ENCODE data around the gene ECM2.

ECM2 gene

DNA sequence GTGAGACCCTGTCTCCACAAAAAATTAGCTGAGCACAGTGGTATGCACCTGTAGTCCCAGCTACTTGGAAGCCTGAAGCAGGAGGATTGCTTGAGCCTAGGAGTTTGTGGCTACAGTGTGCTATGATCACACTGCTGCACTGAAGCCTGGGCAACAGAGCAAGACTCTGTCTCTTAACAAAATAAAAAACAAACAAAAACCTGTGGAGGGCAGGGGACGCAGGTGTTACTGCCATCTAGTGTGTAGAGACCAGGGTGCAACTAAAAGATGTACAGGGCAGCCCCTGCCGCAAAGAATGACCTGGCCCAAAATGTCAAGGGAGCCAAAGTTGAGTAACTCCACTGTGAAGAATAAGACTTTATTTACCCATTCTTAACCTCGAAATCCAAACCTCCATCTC lies 80.6 kb downstream of the ECM2 start:
- no peak overlapping the region for H3K4me3 ChIP-seq (ENCODE audit: low read depth, low read length)
- DNase-seq (ENCODE audit: low read depth) = no peak
- TF ChIP-seq, protein P1, sequence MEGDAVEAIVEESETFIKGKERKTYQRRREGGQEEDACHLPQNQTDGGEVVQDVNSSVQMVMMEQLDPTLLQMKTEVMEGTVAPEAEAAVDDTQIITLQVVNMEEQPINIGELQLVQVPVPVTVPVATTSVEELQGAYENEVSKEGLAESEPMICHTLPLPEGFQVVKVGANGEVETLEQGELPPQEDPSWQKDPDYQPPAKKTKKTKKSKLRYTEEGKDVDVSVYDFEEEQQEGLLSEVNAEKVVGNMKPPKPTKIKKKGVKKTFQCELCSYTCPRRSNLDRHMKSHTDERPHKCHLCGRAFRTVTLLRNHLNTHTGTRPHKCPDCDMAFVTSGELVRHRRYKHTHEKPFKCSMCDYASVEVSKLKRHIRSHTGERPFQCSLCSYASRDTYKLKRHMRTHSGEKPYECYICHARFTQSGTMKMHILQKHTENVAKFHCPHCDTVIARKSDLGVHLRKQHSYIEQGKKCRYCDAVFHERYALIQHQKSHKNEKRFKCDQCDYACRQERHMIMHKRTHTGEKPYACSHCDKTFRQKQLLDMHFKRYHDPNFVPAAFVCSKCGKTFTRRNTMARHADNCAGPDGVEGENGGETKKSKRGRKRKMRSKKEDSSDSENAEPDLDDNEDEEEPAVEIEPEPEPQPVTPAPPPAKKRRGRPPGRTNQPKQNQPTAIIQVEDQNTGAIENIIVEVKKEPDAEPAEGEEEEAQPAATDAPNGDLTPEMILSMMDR (IDR thresholded peaks at IDR 0.05; ENCODE audit: low read depth, low read length, missing control alignments) = peak; percentile 41

DNA sequence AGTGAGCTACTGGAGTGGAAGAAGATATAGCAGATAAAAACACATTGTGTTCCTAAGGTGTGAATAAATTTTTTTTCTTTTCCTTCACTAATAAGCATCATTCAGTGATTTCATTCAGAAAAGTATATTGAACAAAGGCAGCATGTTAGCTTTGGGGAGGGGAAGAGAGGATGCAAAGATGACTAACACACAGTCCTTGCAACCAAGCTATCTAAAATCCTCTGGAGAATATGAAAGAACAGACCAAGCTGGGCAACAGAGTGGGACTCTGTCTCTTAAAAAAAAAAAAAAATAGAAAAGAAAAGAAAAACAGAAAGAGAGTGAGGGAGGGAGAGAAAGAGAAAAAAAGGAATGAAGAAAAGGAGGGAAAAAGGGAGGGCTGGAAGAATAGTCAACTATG lies 89.3 kb downstream of the ECM2 start:
- no peak overlapping the region for H3K4me3 ChIP-seq (ENCODE audit: low read depth, low read length)
- TF ChIP-seq, protein P1 (IDR thresholded peaks at IDR 0.05; ENCODE audit: low read depth, low read length, missing control alignments) = no peak
- DNase-seq (ENCODE audit: low read depth) = no peak

Measured in GM12864 (cell line).